Measurements from ENCODE around the gene SOX15.

SOX15 gene

GRCh38 chr17:7557775-7558543 lies 31.9 kb downstream of the SOX15 start:
- DNase-seq: peak in 12 of 14 donors; percentile 39 to 89 (median 82)

GRCh38 chr17:7557147-7557764 lies 32.6 kb downstream of the SOX15 start:
- DNase-seq: peak in 1 of 14 donors; percentile 24

- DNase-seq: no peak
These were observed 33.3 kb downstream of the SOX15 start for GRCh38 chr17:7556627-7557026.

GRCh38 chr17:7555320-7555948 lies 34.5 kb downstream of the SOX15 start:
- DNase-seq: no peak

GRCh38 chr17:7553356-7553755 lies 36.5 kb downstream of the SOX15 start:
- DNase-seq: no peak

- peak in 3 of 14 donors; percentile 22 to 38 (median 37) for DNase-seq
These were observed 37.3 kb downstream of the SOX15 start for GRCh38 chr17:7552621-7553051.

GRCh38 chr17:7551396-7551795 lies 38.5 kb downstream of the SOX15 start:
- no peak for DNase-seq

GRCh38 chr17:7550344-7550743 lies 39.5 kb downstream of the SOX15 start:
- no peak for DNase-seq

- DNase-seq: peak in 1 of 14 donors; percentile 57
These were observed 40.4 kb downstream of the SOX15 start for GRCh38 chr17:7549401-7550055.

GRCh38 chr17:7548585-7549400 lies 41.1 kb downstream of the SOX15 start, which contains the start of gene TNFSF12:
Gene TNFSF12 (plus strand): TSS chr17:7549058. CDS start chr17:7549154, 96 bp downstream.
- peak in 7 of 14 donors; percentile 17 to 68 (median 59) for DNase-seq

GRCh38 chr17:7544911-7545310 lies 45.0 kb downstream of the SOX15 start:
- DNase-seq: no peak

- DNase-seq: no peak
These were observed 48.7 kb downstream of the SOX15 start for GRCh38 chr17:7541074-7541621.

GRCh38 chr17:7538891-7539545 lies 50.9 kb downstream of the SOX15 start:
- DNase-seq: no peak

Measured in C1 segment of cervical spinal cord (tissue), 14 donors.